DOHH2 (cell line): Measurements from ENCODE around the gene FDXR.

Source experiments
- H3F3A ChIP-seq: fragments of 200-600 bp; sonication (generic), shearing (Covaris generic); 2 replicates; pipeline ENCODE4 v1.6.0; 2016; ENCODE audit warnings: antibody characterized with exemption, mild to moderate bottlenecking; ENCODE audit not compliant: control insufficient read depth, insufficient read depth
- H3K27ac ChIP-seq: fragments of 200-600 bp; sonication (generic); 2 replicates; pipeline ENCODE4 v1.5.1; 2014; ENCODE audit warnings: low read depth, mild to moderate bottlenecking, low read length, moderate library complexity
- H3K27me3 ChIP-seq: fragments of 200-600 bp; sonication (generic); 2 replicates; pipeline ENCODE4 v1.6.1; 2014; ENCODE audit warnings: mild to moderate bottlenecking, low read length, mixed read lengths; ENCODE audit not compliant: control insufficient read depth
- H3K36me3 ChIP-seq: fragments of 200-600 bp; sonication (generic); 2 replicates; pipeline ENCODE4 v1.6.1; 2014; ENCODE audit warnings: mild to moderate bottlenecking, low read length, moderate library complexity, mixed read lengths; ENCODE audit not compliant: control insufficient read depth
- H3K4me1 ChIP-seq: fragments of 200-600 bp; sonication (generic); 2 replicates; pipeline ENCODE4 v1.6.1; 2014; ENCODE audit warnings: mild to moderate bottlenecking, low read length, mixed read lengths; ENCODE audit not compliant: control insufficient read depth
- H3K4me2 ChIP-seq: fragments of 200-600 bp; sonication (generic); 2 replicates; pipeline ENCODE4 v1.6.0; 2014; ENCODE audit warnings: mild to moderate bottlenecking, low read length, moderate library complexity
- H3K4me3 ChIP-seq: fragments of 200-600 bp; sonication (generic); 2 replicates; pipeline ENCODE4 v1.5.1; 2014; ENCODE audit warnings: mild to moderate bottlenecking, low read length, mixed read lengths
- H3K79me2 ChIP-seq: fragments of 200-600 bp; sonication (generic); 2 replicates; pipeline ENCODE4 v1.6.1; 2014; ENCODE audit warnings: mild to moderate bottlenecking, low read length, mixed read lengths; ENCODE audit not compliant: control insufficient read depth
- H3K9me2 ChIP-seq: fragments of 200-600 bp; sonication (generic); replicated peaks from 2 replicates; pipeline ENCODE4 v1.6.1; 2014; ENCODE audit warnings: mild to moderate bottlenecking, low read length, mixed read lengths; ENCODE audit not compliant: control insufficient read depth
- H3K9me3 ChIP-seq: fragments of 200-600 bp; sonication (generic); 2 replicates; pipeline ENCODE4 v1.6.1; 2014; ENCODE audit warnings: antibody characterized with exemption, low read length, mixed read lengths; ENCODE audit not compliant: control insufficient read depth, insufficient read depth
- H4K20me1 ChIP-seq: fragments of 200-600 bp; sonication (generic); 2 replicates; pipeline ENCODE4 v1.6.0; 2014; ENCODE audit warnings: low read depth, mild to moderate bottlenecking, antibody characterized with exemption, low read length, moderate library complexity; ENCODE audit not compliant: control insufficient read depth, insufficient read depth
- CTCF ChIP-seq: fragments of 200-600 bp; sonication (generic); IDR thresholded peaks from one replicate; pipeline ENCODE4 v1.5.1; 2014; ENCODE audit warnings: antibody characterized with exemption, mild to moderate bottlenecking, low read depth, low read length; ENCODE audit not compliant: poor library complexity, severe bottlenecking
- EZH2phosphoT487 ChIP-seq: fragments of 200-600 bp; sonication (generic); IDR thresholded peaks from 2 replicates; pipeline ENCODE4 v1.6.1; 2017; ENCODE audit warnings: borderline replicate concordance, mild to moderate bottlenecking, antibody characterized with exemption, low read length, moderate library complexity, mixed read lengths

FDXR gene

GRCh38 chr17:74883241-74883745 is 10.5 kb upstream of the FDXR start:
- no peak overlapping the region for H3K4me2 ChIP-seq
- no peak overlapping the region for H3K4me3 ChIP-seq
- H3K4me1 ChIP-seq = no peaks in the 10 kb centered on the region
- H3F3A ChIP-seq = no peaks in the 10 kb centered on the region
- TF ChIP-seq EZH2phosphoT487 = no peak
- no peak for TF ChIP-seq CTCF
- H4K20me1 ChIP-seq = no peaks in the 10 kb centered on the region
- H3K36me3 ChIP-seq = no peaks in the 10 kb centered on the region
- H3K27ac ChIP-seq = no peak overlapping the region
- H3K79me2 ChIP-seq = no peaks in the 10 kb centered on the region
- H3K9me3 ChIP-seq = no peaks in the 10 kb centered on the region
- H3K9me2 ChIP-seq = no peaks in the 10 kb centered on the region
- peaks cover 7% of the 10 kb centered on the region; the same call in 1 of the 2 replicates for H3K27me3 ChIP-seq

DNA sequence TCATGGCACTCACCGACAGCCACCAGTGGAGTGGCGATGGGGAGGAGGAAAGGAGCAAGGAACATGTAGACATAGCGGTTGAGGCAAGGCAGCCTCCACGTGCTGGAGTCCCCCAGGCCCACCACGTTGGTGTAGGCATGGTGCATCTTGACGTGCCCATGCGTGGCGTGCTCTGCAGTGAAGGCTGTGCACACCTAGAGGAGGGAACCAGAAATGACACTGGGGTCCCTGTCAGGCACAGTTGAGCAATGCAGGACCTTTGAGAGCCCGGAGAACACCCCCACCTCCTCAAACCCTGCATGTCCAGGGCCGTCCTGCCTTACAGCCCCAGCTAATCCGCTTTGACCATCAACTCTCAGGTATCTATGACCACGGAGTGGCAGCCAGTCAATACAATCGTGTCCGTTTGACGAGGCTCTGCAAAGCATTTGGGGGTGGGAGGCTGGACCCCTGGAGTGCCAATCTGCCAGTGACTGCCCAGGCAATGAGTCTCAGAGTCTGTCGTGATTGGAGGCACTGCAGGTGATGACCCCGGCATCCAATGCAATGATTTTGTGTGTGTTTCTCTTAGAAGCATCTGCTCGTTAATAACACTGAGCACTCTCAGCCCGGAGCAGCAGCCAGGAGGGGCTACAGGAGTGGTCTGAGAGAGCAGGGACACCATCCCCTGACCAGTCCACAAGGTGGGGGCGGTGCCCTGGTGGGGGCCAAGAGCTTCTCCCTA is 9.9 kb upstream of the FDXR start:
- H3K9me2 ChIP-seq = no peaks in the 10 kb centered on the region
- TF ChIP-seq CTCF (no peak), EZH2phosphoT487 (no peak)
- no peak overlapping the region for H3K27ac ChIP-seq
- H3K9me3 ChIP-seq = no peaks in the 10 kb centered on the region
- H3K4me2 ChIP-seq = no peak overlapping the region
- H3K4me1 ChIP-seq = no peaks in the 10 kb centered on the region
- H3K36me3 ChIP-seq = no peaks in the 10 kb centered on the region
- H3F3A ChIP-seq = no peaks in the 10 kb centered on the region
- H3K4me3 ChIP-seq = no peak overlapping the region
- no peaks in the 10 kb centered on the region for H4K20me1 ChIP-seq
- H3K79me2 ChIP-seq = no peaks in the 10 kb centered on the region
- peaks cover 7% of the 10 kb centered on the region; the same call in 1 of the 2 replicates for H3K27me3 ChIP-seq

- no peak overlapping the region for H3K27ac ChIP-seq
- H3K4me2 ChIP-seq = no peak overlapping the region
- H3K27me3 ChIP-seq = peaks cover 3% of the 10 kb centered on the region; the same call in 1 of the 2 replicates
- TF ChIP-seq EZH2phosphoT487 = no peak
- no peak for TF ChIP-seq CTCF
- no peak overlapping the region for H3K4me3 ChIP-seq
- H3K4me1 ChIP-seq = no peaks in the 10 kb centered on the region
- no peaks in the 10 kb centered on the region for H3K9me2 ChIP-seq
- H3K9me3 ChIP-seq = no peaks in the 10 kb centered on the region
- H3K79me2 ChIP-seq = no peaks in the 10 kb centered on the region
- no peaks in the 10 kb centered on the region for H4K20me1 ChIP-seq
- no peaks in the 10 kb centered on the region for H3K36me3 ChIP-seq
- no peaks in the 10 kb centered on the region for H3F3A ChIP-seq
Observed at GRCh38 chr17:74881073-74881472, 8.3 kb upstream of the FDXR start.
